ENCODE data around the gene RASSF5.

RASSF5 gene

DNA sequence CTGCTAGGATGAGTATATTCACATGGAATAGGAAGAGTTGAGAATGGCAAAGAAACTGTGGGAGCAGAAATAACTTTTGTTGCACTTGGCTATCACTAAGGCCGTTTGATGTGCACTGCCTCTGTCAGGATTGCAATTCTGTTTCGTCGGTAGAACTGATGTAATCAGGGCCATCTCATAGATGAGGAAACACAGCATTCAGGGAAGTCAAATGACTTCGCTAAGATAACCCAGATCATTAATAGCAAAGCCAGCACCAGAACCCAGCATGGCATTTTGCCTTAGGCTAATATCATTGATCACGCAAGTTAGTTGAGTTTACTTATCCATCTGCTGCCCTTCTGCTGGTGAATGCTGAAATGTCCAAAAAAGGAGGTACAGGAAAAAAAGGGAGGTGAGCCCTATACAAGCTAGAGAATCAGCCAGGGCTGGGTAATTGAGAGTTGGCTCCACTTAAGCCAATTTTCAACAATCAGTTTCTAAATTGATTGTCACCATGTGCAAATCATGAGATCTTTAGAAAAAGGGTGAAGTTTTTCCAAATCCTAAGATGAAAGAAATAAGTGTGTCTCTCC, 7.6 kb downstream of the RASSF5 start:
- H3K27ac ChIP-seq (ENCODE audit: low read length), result no peak overlapping the region
- 0 out of 2 replicates have a peak, but pooled peaks cover 3% of the 10 kb centered on the region for H3K9me3 ChIP-seq (ENCODE audit: insufficient read depth, low read length)
- H3K27me3 ChIP-seq (ENCODE audit: low read depth, low read length), result no peaks in the 10 kb centered on the region
- H4K20me1 ChIP-seq (ENCODE audit: insufficient read depth, low read length), result no peaks in the 10 kb centered on the region
- H3K4me1 ChIP-seq (ENCODE audit: low read length), result peaks cover 24% of the 10 kb centered on the region
- H2AFZ ChIP-seq (ENCODE audit: low read depth, low read length), result no peak overlapping the region
- no peaks in the 10 kb centered on the region for H3K36me3 ChIP-seq (replicated peaks; ENCODE audit: low read depth, low read length)
- TF ChIP-seq, protein P1, sequence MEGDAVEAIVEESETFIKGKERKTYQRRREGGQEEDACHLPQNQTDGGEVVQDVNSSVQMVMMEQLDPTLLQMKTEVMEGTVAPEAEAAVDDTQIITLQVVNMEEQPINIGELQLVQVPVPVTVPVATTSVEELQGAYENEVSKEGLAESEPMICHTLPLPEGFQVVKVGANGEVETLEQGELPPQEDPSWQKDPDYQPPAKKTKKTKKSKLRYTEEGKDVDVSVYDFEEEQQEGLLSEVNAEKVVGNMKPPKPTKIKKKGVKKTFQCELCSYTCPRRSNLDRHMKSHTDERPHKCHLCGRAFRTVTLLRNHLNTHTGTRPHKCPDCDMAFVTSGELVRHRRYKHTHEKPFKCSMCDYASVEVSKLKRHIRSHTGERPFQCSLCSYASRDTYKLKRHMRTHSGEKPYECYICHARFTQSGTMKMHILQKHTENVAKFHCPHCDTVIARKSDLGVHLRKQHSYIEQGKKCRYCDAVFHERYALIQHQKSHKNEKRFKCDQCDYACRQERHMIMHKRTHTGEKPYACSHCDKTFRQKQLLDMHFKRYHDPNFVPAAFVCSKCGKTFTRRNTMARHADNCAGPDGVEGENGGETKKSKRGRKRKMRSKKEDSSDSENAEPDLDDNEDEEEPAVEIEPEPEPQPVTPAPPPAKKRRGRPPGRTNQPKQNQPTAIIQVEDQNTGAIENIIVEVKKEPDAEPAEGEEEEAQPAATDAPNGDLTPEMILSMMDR (IDR thresholded peaks at IDR 0.05; ENCODE audit: low read depth, low read length), result no peak
- no peak for TF ChIP-seq EZH2phosphoT487 (IDR thresholded peaks at IDR 0.05; ENCODE audit: low read depth)
- no peaks in the 10 kb centered on the region for H3K79me2 ChIP-seq (ENCODE audit: low read length)
- no peak overlapping the region for H3K9ac ChIP-seq (ENCODE audit: low read length)
- H3K4me3 ChIP-seq (ENCODE audit: low read length), result no peak overlapping the region
- H3K4me2 ChIP-seq (ENCODE audit: low read length), result no peak overlapping the region

GRCh38 chr1:206516728-206516990, 9.3 kb downstream of the RASSF5 start:
- 0 out of 2 replicates have a peak, but pooled peaks cover 3% of the 10 kb centered on the region for H3K9me3 ChIP-seq (ENCODE audit: insufficient read depth, low read length)
- no peaks in the 10 kb centered on the region for H4K20me1 ChIP-seq (ENCODE audit: insufficient read depth, low read length)
- peak overlapping the region; percentile 31 for H3K4me2 ChIP-seq (ENCODE audit: low read length)
- peaks cover 24% of the 10 kb centered on the region for H3K4me1 ChIP-seq (ENCODE audit: low read length)
- no peak overlapping the region for H3K27ac ChIP-seq (ENCODE audit: low read length)
- H3K9ac ChIP-seq (ENCODE audit: low read length), result no peak overlapping the region
- H3K27me3 ChIP-seq (ENCODE audit: low read depth, low read length), result no peaks in the 10 kb centered on the region
- H3K79me2 ChIP-seq (ENCODE audit: low read length), result no peaks in the 10 kb centered on the region
- H3K36me3 ChIP-seq (replicated peaks; ENCODE audit: low read depth, low read length), result no peaks in the 10 kb centered on the region
- H3K4me3 ChIP-seq (ENCODE audit: low read length), result peak overlapping the region; percentile 42
- TF ChIP-seq, protein P1 (IDR thresholded peaks at IDR 0.05; ENCODE audit: low read depth, low read length), result no peak
- no peak for TF ChIP-seq EZH2phosphoT487 (IDR thresholded peaks at IDR 0.05; ENCODE audit: low read depth)
- H2AFZ ChIP-seq (ENCODE audit: low read depth, low read length), result no peak overlapping the region

DNA sequence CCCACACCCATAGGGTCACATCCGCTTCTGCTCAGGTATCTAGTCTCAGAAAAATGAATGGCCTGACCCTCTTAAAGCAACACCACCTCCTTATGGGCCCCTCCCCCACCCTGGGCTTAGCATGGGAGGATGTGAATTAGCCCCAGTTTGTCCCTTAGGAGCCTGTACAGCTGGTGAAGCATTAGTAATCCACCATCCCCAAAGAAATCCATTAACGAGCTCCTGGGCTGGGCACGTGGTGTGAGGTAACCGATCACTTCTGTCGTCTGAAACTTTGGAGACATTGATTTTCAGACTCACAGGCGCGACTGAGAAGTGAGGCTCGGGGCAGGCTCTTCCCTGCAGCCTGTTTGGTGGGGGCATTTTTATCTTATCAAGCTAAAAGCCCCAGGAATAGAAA, 10.5 kb downstream of the RASSF5 start:
- no peak overlapping the region for H3K9ac ChIP-seq (ENCODE audit: low read length)
- no peaks in the 10 kb centered on the region for H3K79me2 ChIP-seq (ENCODE audit: low read length)
- H3K36me3 ChIP-seq (replicated peaks; ENCODE audit: low read depth, low read length), result no peaks in the 10 kb centered on the region
- H3K4me3 ChIP-seq (ENCODE audit: low read length), result no peak overlapping the region
- H3K9me3 ChIP-seq (ENCODE audit: insufficient read depth, low read length), result 0 out of 2 replicates have a peak, but pooled peaks cover 3% of the 10 kb centered on the region
- no peaks in the 10 kb centered on the region for H3K27me3 ChIP-seq (ENCODE audit: low read depth, low read length)
- H3K4me1 ChIP-seq (ENCODE audit: low read length), result peaks cover 24% of the 10 kb centered on the region
- H3K27ac ChIP-seq (ENCODE audit: low read length), result no peak overlapping the region
- TF ChIP-seq, protein P1 (IDR thresholded peaks at IDR 0.05; ENCODE audit: low read depth, low read length), result no peak
- TF ChIP-seq EZH2phosphoT487 (IDR thresholded peaks at IDR 0.05; ENCODE audit: low read depth), result no peak
- H2AFZ ChIP-seq (ENCODE audit: low read depth, low read length), result no peak overlapping the region
- H3K4me2 ChIP-seq (ENCODE audit: low read length), result no peak overlapping the region
- no peaks in the 10 kb centered on the region for H4K20me1 ChIP-seq (ENCODE audit: insufficient read depth, low read length)

GRCh38 chr1:206518206-206518605, 10.9 kb downstream of the RASSF5 start:
- no peaks in the 10 kb centered on the region for H3K36me3 ChIP-seq (replicated peaks; ENCODE audit: low read depth, low read length)
- H3K9me3 ChIP-seq (ENCODE audit: insufficient read depth, low read length), result 0 out of 2 replicates have a peak, but pooled peaks cover 3% of the 10 kb centered on the region
- TF ChIP-seq, protein P1 (IDR thresholded peaks at IDR 0.05; ENCODE audit: low read depth, low read length), result no peak
- TF ChIP-seq EZH2phosphoT487 (IDR thresholded peaks at IDR 0.05; ENCODE audit: low read depth), result no peak
- no peak overlapping the region for H3K27ac ChIP-seq (ENCODE audit: low read length)
- H2AFZ ChIP-seq (ENCODE audit: low read depth, low read length), result no peak overlapping the region
- no peak overlapping the region for H3K9ac ChIP-seq (ENCODE audit: low read length)
- no peaks in the 10 kb centered on the region for H3K27me3 ChIP-seq (ENCODE audit: low read depth, low read length)
- H3K4me2 ChIP-seq (ENCODE audit: low read length), result no peak overlapping the region
- H3K4me3 ChIP-seq (ENCODE audit: low read length), result no peak overlapping the region
- H4K20me1 ChIP-seq (ENCODE audit: insufficient read depth, low read length), result no peaks in the 10 kb centered on the region
- H3K79me2 ChIP-seq (ENCODE audit: low read length), result no peaks in the 10 kb centered on the region
- H3K4me1 ChIP-seq (ENCODE audit: low read length), result peaks cover 24% of the 10 kb centered on the region
